ENCODE results near the gene NDUFB7.

NDUFB7 gene

DNA sequence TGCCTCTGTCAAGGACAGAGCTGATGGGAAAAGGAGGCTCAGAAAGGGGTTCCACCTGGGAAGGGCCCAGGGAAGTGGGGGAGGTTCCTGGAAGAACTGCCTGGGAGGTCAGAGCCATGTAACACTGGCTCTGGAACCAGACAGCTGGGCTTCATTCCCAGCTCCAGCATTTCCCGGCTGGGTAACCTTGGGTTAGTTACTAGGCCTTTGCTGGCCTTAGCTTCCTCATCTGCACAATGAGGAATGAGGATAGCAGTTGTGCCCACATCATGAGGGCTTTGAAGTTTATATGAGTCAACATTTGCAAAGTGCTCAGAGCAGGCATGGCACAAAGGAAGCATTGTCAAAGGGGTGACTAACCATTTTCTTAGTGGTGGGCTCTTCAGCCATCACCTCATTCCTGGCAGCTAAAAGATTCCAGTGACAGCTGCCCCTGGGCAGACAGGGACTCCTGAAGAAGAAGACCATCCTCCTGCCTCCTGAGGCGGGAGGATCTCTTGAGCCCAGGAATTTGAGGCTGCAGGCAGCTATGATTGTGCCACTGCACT is 51.9 kb downstream of the NDUFB7 start:
- peak; percentile 32 for DNase-seq

DNA sequence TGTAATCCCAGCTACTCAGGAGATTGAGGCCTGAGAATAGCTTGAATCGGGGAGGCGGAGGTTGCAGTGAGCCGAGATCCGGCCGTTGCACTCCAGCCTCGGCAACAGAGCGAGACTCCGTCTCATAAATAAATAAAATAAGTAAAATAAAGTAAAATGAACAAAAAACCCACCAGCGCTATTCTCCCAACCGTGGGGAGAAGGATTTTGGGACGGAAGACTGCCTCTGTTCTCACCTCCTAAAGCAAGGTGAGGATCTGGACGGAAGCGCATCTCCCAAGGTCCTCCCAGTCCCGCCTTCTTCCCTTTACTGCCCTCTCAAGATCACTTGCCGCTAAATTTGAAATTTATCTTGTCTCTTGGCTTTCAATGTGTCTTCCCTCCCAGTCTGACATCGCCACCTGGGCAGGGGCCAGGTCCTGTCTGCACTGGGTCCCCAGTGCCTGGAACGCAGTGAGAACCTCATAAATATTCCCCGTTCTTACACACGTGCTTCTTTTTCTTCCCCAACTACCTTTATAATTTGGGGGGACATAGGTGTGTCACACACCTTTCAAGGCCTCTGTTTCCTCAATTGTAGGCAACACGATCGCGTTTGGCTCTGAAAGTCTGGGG is 52.5 kb downstream of the NDUFB7 start:
- DNase-seq, result no peak

- peak; percentile 68 for DNase-seq
Measured at GRCh38 chr19:14517840-14518505, 53.9 kb downstream of the NDUFB7 start, which contains the start of gene DNAJB1. DNAJB1 (minus strand) TSS chr19:14518397; CDS start chr19:14518349, 48 bp downstream.

DNA sequence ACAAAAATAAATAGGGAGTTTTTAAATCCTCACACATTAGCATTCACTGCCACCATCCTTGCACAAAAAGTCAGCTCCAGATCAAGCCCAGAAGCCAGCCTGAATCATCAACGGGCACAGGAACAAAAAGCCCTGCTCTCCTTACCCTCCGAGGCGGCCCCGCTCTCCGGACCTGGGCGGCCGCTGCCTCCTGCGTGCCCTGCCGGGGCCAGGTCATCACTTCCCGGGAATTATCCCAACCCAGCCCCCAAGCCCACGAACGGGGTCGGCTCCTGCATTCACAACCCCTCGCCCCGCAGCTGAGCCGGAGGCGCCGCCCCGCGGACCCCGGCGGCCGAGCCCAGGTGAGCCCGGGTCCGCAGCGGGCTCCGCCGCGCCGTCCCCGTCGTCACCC is 54.4 kb downstream of the NDUFB7 start:
- DNase-seq, result no peak

GRCh38 chr19:14516746-14517438 is 55.0 kb downstream of the NDUFB7 start:
- DNase-seq, result no peak
